Osteocyte (in vitro differentiated cells): ENCODE measurements around the gene PAPSS2. TPM values are rescaled to one million over a fixed set of nuclear protein-coding genes. Genes with fewer than 3 reads are reported as not detected.

Source experiments
- DNase-seq: peaks from one replicate; pipeline ENCODE4 v3.0.0; 2021; ENCODE audit warnings: mixed read lengths; ENCODE audit not compliant: unreplicated experiment; ENCODE audit errors: extremely low spot score
- H3K27ac Mint-ChIP-seq: one replicate; pipeline ENCODE4 v1.8.0; 2021; ENCODE audit warnings: mild to moderate bottlenecking, mixed read lengths; ENCODE audit not compliant: unreplicated experiment
- H3K27me3 Mint-ChIP-seq: one replicate; pipeline ENCODE4 v1.8.0; 2021; ENCODE audit warnings: mixed read lengths; ENCODE audit not compliant: unreplicated experiment
- H3K36me3 Mint-ChIP-seq: one replicate; pipeline ENCODE4 v1.8.0; 2021; ENCODE audit warnings: mixed read lengths; ENCODE audit not compliant: unreplicated experiment
- H3K4me1 Mint-ChIP-seq: one replicate; pipeline ENCODE4 v1.8.0; 2021; ENCODE audit warnings: mixed read lengths; ENCODE audit not compliant: unreplicated experiment
- H3K4me3 Mint-ChIP-seq: one replicate; pipeline ENCODE4 v1.8.0; 2021; ENCODE audit warnings: mild to moderate bottlenecking, moderate library complexity, mixed read lengths; ENCODE audit not compliant: unreplicated experiment
- H3K9me3 Mint-ChIP-seq: one replicate; pipeline ENCODE4 v1.8.0; 2021; ENCODE audit warnings: mixed read lengths; ENCODE audit not compliant: unreplicated experiment
- CTCF ChIP-seq: fragments of 200-600 bp; sonication (generic); IDR thresholded peaks from 2 replicates; pipeline ENCODE4 v1.5.0; 2021; ENCODE audit warnings: antibody characterized with exemption, mild to moderate bottlenecking, moderate library complexity
- total RNA-seq: library from RNA; stranded (reverse); gene quantifications from 2 replicates; pipeline ENCODE4 v1.2.1, GENCODE V29; 2021

PAPSS2 gene
- total RNA-seq, 1 donor from 2014 or later = 18.5 TPM

GRCh38 chr10:87650838-87651589, 8.7 kb upstream of the PAPSS2 start:
- no peaks in the 10 kb centered on the region for H3K9me3 Mint-ChIP-seq

GRCh38 chr10:87651801-87652200, 7.9 kb upstream of the PAPSS2 start:
- H3K27me3 Mint-ChIP-seq = no peaks in the 10 kb centered on the region
- no peak for TF ChIP-seq CTCF
- H3K27ac Mint-ChIP-seq = no peak overlapping the region
- H3K4me1 Mint-ChIP-seq = peaks cover 7% of the 10 kb centered on the region
- no peaks in the 10 kb centered on the region for H3K9me3 Mint-ChIP-seq
- DNase-seq = no peak
- H3K36me3 Mint-ChIP-seq = no peaks in the 10 kb centered on the region
- no peak overlapping the region for H3K4me3 Mint-ChIP-seq

More at GRCh38 chr10:87650838-87651589, 8.7 kb upstream of the PAPSS2 start:
- Mint-ChIP-seq H3K4me3 (no peak overlapping the region), H3K27me3 (no peaks in the 10 kb centered on the region), H3K27ac (no peak overlapping the region), H3K4me1 (peaks cover 4% of the 10 kb centered on the region), H3K36me3 (no peaks in the 10 kb centered on the region)
- TF ChIP-seq CTCF = no peak
- DNase-seq = no peak

- no peak for TF ChIP-seq CTCF
- Mint-ChIP-seq H3K4me3 (no peak overlapping the region), H3K9me3 (no peaks in the 10 kb centered on the region), H3K27ac (no peak overlapping the region), H3K4me1 (peaks cover 12% of the 10 kb centered on the region), H3K36me3 (no peaks in the 10 kb centered on the region), H3K27me3 (no peaks in the 10 kb centered on the region)
- DNase-seq = no peak
Observed at GRCh38 chr10:87652261-87652660, 7.4 kb upstream of the PAPSS2 start.

- DNase-seq = no peak
- Mint-ChIP-seq H3K4me1 (peaks cover 26% of the 10 kb centered on the region), H3K9me3 (no peaks in the 10 kb centered on the region), H3K27ac (no peak overlapping the region), H3K4me3 (no peak overlapping the region), H3K36me3 (no peaks in the 10 kb centered on the region), H3K27me3 (no peaks in the 10 kb centered on the region)
- no peak for TF ChIP-seq CTCF
Observed at GRCh38 chr10:87654212-87654611, 5.5 kb upstream of the PAPSS2 start.

- H3K9me3 Mint-ChIP-seq = no peaks in the 10 kb centered on the region
- no peak overlapping the region for H3K4me3 Mint-ChIP-seq
- H3K36me3 Mint-ChIP-seq = no peaks in the 10 kb centered on the region
- TF ChIP-seq CTCF = peak; percentile 80
- H3K27ac Mint-ChIP-seq = peak overlapping the region; percentile 66
- H3K27me3 Mint-ChIP-seq = no peaks in the 10 kb centered on the region
- DNase-seq = no peak
- peaks cover 41% of the 10 kb centered on the region for H3K4me1 Mint-ChIP-seq
Observed at GRCh38 chr10:87656431-87657072, 3.1 kb upstream of the PAPSS2 start.
